Activated naive CD4-positive, alpha-beta T cell treated with anti-CD3 and anti-CD28 coated beads for 36 hours (primary cell): ENCODE measurements around the gene MYLK2. TPM values are rescaled to one million over a fixed set of nuclear protein-coding genes. Genes with fewer than 3 reads are reported as not detected.
"Not testable (repeated sequence)": the region's sequence is repeated elsewhere in the genome, so short reads cannot be mapped to it uniquely, and the experiment has no call there.

Experiments used
- CTCF ChIA-PET: fragments of 350-600 bp; sonication (Branson Sonifier 250); formaldehyde crosslinking; loops from one replicate; lab custom pipeline; 2021; ENCODE audit warnings: antibody characterized with exemption; lab: Charles Lee
- DNase-seq: peaks from one replicate; pipeline ENCODE4 v3.0.0-alpha.2; 2020
- H3K27ac Mint-ChIP-seq: one replicate; pipeline ENCODE4 v1.8.0; 2021; ENCODE audit warnings: mild to moderate bottlenecking, mixed read lengths
- H3K27me3 Mint-ChIP-seq: one replicate; pipeline ENCODE4 v1.8.0; 2021; ENCODE audit warnings: low read depth, mixed read lengths
- H3K36me3 Mint-ChIP-seq: one replicate; pipeline ENCODE4 v1.8.0; 2021; ENCODE audit warnings: low read depth, mixed read lengths
- H3K4me1 Mint-ChIP-seq: one replicate; pipeline ENCODE4 v1.8.0; 2021; ENCODE audit warnings: low read depth, mixed read lengths
- H3K4me3 Mint-ChIP-seq: one replicate; pipeline ENCODE4 v1.8.0; 2021; ENCODE audit warnings: mild to moderate bottlenecking, moderate library complexity, mixed read lengths
- H3K9me3 Mint-ChIP-seq: one replicate; pipeline ENCODE4 v1.8.0; 2021; ENCODE audit warnings: mixed read lengths
- intact Hi-C: fragments of 100-400 bp; cut with micrococcal nuclease; formaldehyde crosslinking; loops from one replicate; pipeline ENCODE4 v1.15.1; 2023
- total RNA-seq, 2 experiments: library from RNA; stranded (reverse); gene quantifications; one replicate each; pipeline ENCODE4 v1.2.3, GENCODE V29; 2021

Gene MYLK2
- total RNA-seq, 2 experiments from 2014 or later, result 0.17 TPM; not detected in 1

GRCh38 chr20:31803552-31804291 lies 15.4 kb upstream of the MYLK2 start:
- Mint-ChIP-seq H3K4me1 (peaks cover 12% of the 10 kb centered on the region), H3K36me3 (peaks cover 35% of the 10 kb centered on the region), H3K4me3 (no peak overlapping the region), H3K9me3 (no peaks in the 10 kb centered on the region), H3K27me3 (no peaks in the 10 kb centered on the region), H3K27ac (no peak overlapping the region)
- CTCF ChIA-PET, result no interaction called here
- intact Hi-C loops, result no loop called here
- no peak for DNase-seq

GRCh38 chr20:31806564-31807355 lies 12.4 kb upstream of the MYLK2 start:
- Mint-ChIP-seq H3K4me3 (no peak overlapping the region), H3K4me1 (peaks cover 12% of the 10 kb centered on the region), H3K36me3 (peaks cover 16% of the 10 kb centered on the region), H3K9me3 (no peaks in the 10 kb centered on the region), H3K27ac (no peak overlapping the region), H3K27me3 (no peaks in the 10 kb centered on the region)
- CTCF ChIA-PET, result interaction anchor here (2.2 kb wide), 1 partner anchor 16 kb away, joined by 7 read pairs; no protein-coding TSS in a partner anchor
- no peak for DNase-seq
- intact Hi-C loops, result no loop called here

GRCh38 chr20:31808481-31808880 lies 10.7 kb upstream of the MYLK2 start:
- intact Hi-C loops, result no loop called here
- no peaks in the 10 kb centered on the region for H3K27me3 Mint-ChIP-seq
- peaks cover 5% of the 10 kb centered on the region for H3K36me3 Mint-ChIP-seq
- H3K9me3 Mint-ChIP-seq, result no peaks in the 10 kb centered on the region
- no peak overlapping the region for H3K4me3 Mint-ChIP-seq
- no peak for DNase-seq
- CTCF ChIA-PET, result interaction anchor here (1.2 to 2.2 kb wide), 3 partner anchors 10 to 15 kb away, joined by 4 to 7 read pairs (median 5); no protein-coding TSS in a partner anchor
- no peak overlapping the region for H3K27ac Mint-ChIP-seq
- H3K4me1 Mint-ChIP-seq, result peaks cover 9% of the 10 kb centered on the region

- intact Hi-C loops, result no loop called here
- CTCF ChIA-PET, result interaction anchor here (0.6 to 1.4 kb wide), 4 partner anchors 12 to 23 kb away, joined by 3 to 4 read pairs (median 3); no protein-coding TSS in a partner anchor
- DNase-seq, result no peak
- Mint-ChIP-seq H3K36me3 (no peaks in the 10 kb centered on the region), H3K27me3 (no peaks in the 10 kb centered on the region), H3K9me3 (no peaks in the 10 kb centered on the region), H3K27ac (no peak overlapping the region), H3K4me3 (no peak overlapping the region), H3K4me1 (no peaks in the 10 kb centered on the region)
These were observed 9.5 kb upstream of the MYLK2 start for GRCh38 chr20:31809661-31810060.

GRCh38 chr20:31811198-31811597 lies 8.0 kb upstream of the MYLK2 start:
- no peaks in the 10 kb centered on the region for H3K36me3 Mint-ChIP-seq
- no peaks in the 10 kb centered on the region for H3K4me1 Mint-ChIP-seq
- intact Hi-C loops, result no loop called here
- H3K4me3 Mint-ChIP-seq, result no peak overlapping the region
- H3K9me3 Mint-ChIP-seq, result no peaks in the 10 kb centered on the region
- CTCF ChIA-PET, result interaction anchor here (1.4 kb wide), 1 partner anchor 11 kb away, joined by 3 read pairs; no protein-coding TSS in a partner anchor
- no peak for DNase-seq
- H3K27ac Mint-ChIP-seq, result no peak overlapping the region
- no peaks in the 10 kb centered on the region for H3K27me3 Mint-ChIP-seq

- Mint-ChIP-seq H3K27ac (no peak overlapping the region), H3K27me3 (no peaks in the 10 kb centered on the region), H3K4me3 (no peak overlapping the region), H3K4me1 (no peaks in the 10 kb centered on the region), H3K9me3 (no peaks in the 10 kb centered on the region), H3K36me3 (no peaks in the 10 kb centered on the region)
- intact Hi-C loops, result no loop called here
- CTCF ChIA-PET, result interaction anchor here (0.9 kb wide), 1 partner anchor 11 kb away, joined by 3 read pairs; no protein-coding TSS in a partner anchor
- no peak for DNase-seq
These were observed 7.1 kb upstream of the MYLK2 start for GRCh38 chr20:31811796-31812728.

- H3K9me3 Mint-ChIP-seq, result no peaks in the 10 kb centered on the region
- no peak overlapping the region for H3K27ac Mint-ChIP-seq
- H3K27me3 Mint-ChIP-seq, result no peaks in the 10 kb centered on the region
- H3K4me1 Mint-ChIP-seq, result no peaks in the 10 kb centered on the region
- CTCF ChIA-PET, result interaction anchor here (0.6 to 1.8 kb wide), 3 partner anchors 9 to 63 kb away, joined by 3 to 4 read pairs (median 4); no protein-coding TSS in a partner anchor
- no peak for DNase-seq
- no peaks in the 10 kb centered on the region for H3K36me3 Mint-ChIP-seq
- H3K4me3 Mint-ChIP-seq, result no peak overlapping the region
- intact Hi-C loops, result no loop called here
These were observed 5.5 kb upstream of the MYLK2 start for GRCh38 chr20:31813611-31814010.

- CTCF ChIA-PET, result interaction anchor here (0.6 to 2.1 kb wide), 4 partner anchors 9 to 64 kb away, joined by 3 to 5 read pairs (median 4); no protein-coding TSS in a partner anchor
- H3K4me1 Mint-ChIP-seq, intact Hi-C loops: not testable (repeated sequence)
These were observed 5.0 kb upstream of the MYLK2 start for GRCh38 chr20:31814142-31814541.

GRCh38 chr20:31815408-31816188 lies 3.6 kb upstream of the MYLK2 start:
- Mint-ChIP-seq H3K27ac (no peak overlapping the region), H3K4me1 (no peaks in the 10 kb centered on the region), H3K27me3 (no peaks in the 10 kb centered on the region), H3K4me3 (no peak overlapping the region), H3K36me3 (no peaks in the 10 kb centered on the region), H3K9me3 (no peaks in the 10 kb centered on the region)
- intact Hi-C loops, result no loop called here
- CTCF ChIA-PET, result interaction anchor here (1.5 to 2.1 kb wide), 3 partner anchors 31 to 137 kb away, joined by 4 to 7 read pairs (median 5); no protein-coding TSS in a partner anchor
- DNase-seq, result no peak

More at GRCh38 chr20:31814142-31814541, 5.0 kb upstream of the MYLK2 start:
- DNase-seq, H3K4me3 Mint-ChIP-seq, H3K27me3 Mint-ChIP-seq, H3K36me3 Mint-ChIP-seq, H3K9me3 Mint-ChIP-seq, H3K27ac Mint-ChIP-seq: not testable (repeated sequence)

- no peaks in the 10 kb centered on the region for H3K27me3 Mint-ChIP-seq
- H3K4me3 Mint-ChIP-seq, result no peak overlapping the region
- H3K4me1 Mint-ChIP-seq, result no peaks in the 10 kb centered on the region
- CTCF ChIA-PET, result interaction anchor here (1.5 to 2.1 kb wide), 3 partner anchors 31 to 136 kb away, joined by 4 to 7 read pairs (median 5); no protein-coding TSS in a partner anchor
- H3K27ac Mint-ChIP-seq, result no peak overlapping the region
- no peaks in the 10 kb centered on the region for H3K36me3 Mint-ChIP-seq
- no peak for DNase-seq
- intact Hi-C loops, result no loop called here
- H3K9me3 Mint-ChIP-seq, result no peaks in the 10 kb centered on the region
These were observed 2.9 kb upstream of the MYLK2 start for GRCh38 chr20:31816221-31816620.

GRCh38 chr20:31817461-31817860 lies 1.7 kb upstream of the MYLK2 start:
- CTCF ChIA-PET, result interaction anchor here (0.6 to 1.2 kb wide), 2 partner anchors 30 to 91 kb away, joined by 3 to 5 read pairs; no protein-coding TSS in a partner anchor

More at GRCh38 chr20:31817461-31817860, 1.7 kb upstream of the MYLK2 start:
- Mint-ChIP-seq H3K4me1 (peaks cover 2% of the 10 kb centered on the region), H3K4me3 (no peak overlapping the region), H3K27ac (no peak overlapping the region), H3K27me3 (peaks cover 3% of the 10 kb centered on the region), H3K9me3 (no peaks in the 10 kb centered on the region), H3K36me3 (no peaks in the 10 kb centered on the region)
- intact Hi-C loops, result no loop called here
- no peak for DNase-seq
